Psoas muscle (tissue), 8 donors: ENCODE measurements around the gene LMF1. TPM values are rescaled to one million over a fixed set of nuclear protein-coding genes. Genes with fewer than 3 reads are reported as not detected.

Experiments
- ATAC-seq, 4 donors: fragments of 200-7000 bp; cut with Tn5 transposase; one replicate each; pipeline ENCODE4 v1.9.1; 2020; ENCODE audit warnings: moderate library complexity in 3 of 4, mild to moderate bottlenecking in 2 of 4
- DNase-seq, 2 donors: peaks; one replicate each; pipeline ENCODE4 v3.0.0-alpha.2; 2020
- H3K27ac ChIP-seq: fragments of 200-600 bp; one replicate; pipeline ENCODE4 v1.8.0; 2022
- H3K27me3 ChIP-seq, 3 donors: fragments of 200-600 bp in 1 of 3; one replicate each; pipeline versions ENCODE4 v1.6.1 to v1.8.0; 2013 to 2022; ENCODE audit warnings: low read length in 2 of 3, mild to moderate bottlenecking in 2 of 3, moderate library complexity in 1 of 3; ENCODE audit not compliant: insufficient read depth in 3 of 3
- H3K36me3 ChIP-seq, 2 donors: fragments of 200-600 bp in 1 of 2; one replicate each; pipeline versions ENCODE4 v1.6.1 to v1.8.0; 2013 to 2022; ENCODE audit warnings: low read depth in 1 of 2, mild to moderate bottlenecking in 1 of 2, moderate library complexity in 1 of 2; ENCODE audit not compliant: insufficient read depth in 1 of 2
- H3K4me1 ChIP-seq: fragments of 200-600 bp; one replicate; pipeline ENCODE4 v1.8.0; 2022
- H3K4me3 ChIP-seq: fragments of 200-600 bp; one replicate; pipeline ENCODE4 v1.8.0; 2022; ENCODE audit warnings: mild to moderate bottlenecking
- H3K9me3 ChIP-seq: fragments of 200-600 bp; one replicate; pipeline ENCODE4 v1.8.0; 2022
- WGBS, 3 donors: extraction: QIAGEN DNeasy Blood & Tissue Kit; methylation state at CpG; one replicate each; pipeline versions ENCODE4 v1.1.6 to v1.1.7; 2013; 5-methylcytosine and 5-hydroxymethylcytosine counted together
- intact Hi-C, 2 donors: fragments of 100-400 bp; cut with DNase I; formaldehyde crosslinking; loops; one replicate each; pipeline versions ENCODE4 v1.11.0 to v1.14.2; 2022
- polyA plus RNA-seq, 3 donors: library from polyadenylated mRNA; stranded (reverse); fragments of 200-250 nt; gene quantifications; one replicate each; pipeline ENCODE4 v1.2.3, GENCODE V29; 2013
- total RNA-seq, 4 donors: library from RNA; stranded (reverse); fragmentation: NEBNext Ultra II Directional in 2 of 4; extraction: Animal tissue kit (Norgen Biotek cat#: 25700) in 2 of 4; gene quantifications; one replicate each; pipeline versions ENCODE4 v1.2.1 to v1.2.4, GENCODE V29; 2021 to 2023
- TF ChIP-seq, protein P1 (sequence below): fragments of 200-600 bp; IDR thresholded peaks from one replicate; pipeline ENCODE4 v1.8.0; 2022; ENCODE audit warnings: antibody characterized with exemption
- donor health status: healthy with polysubstance abuse.
- donor health status: DM: no; HTN: no; CAD: no; lungs with moderate emphysema.
- donor health status: Bipolar disorder and iron deficiency.
- donor health status: healthy.
- donor health status: DM: yes; HTN: yes; CAD: no.
- donor health status: DM: no; HTN: no; CAD: no.
- donor health status: DM: no; HTN: no; CAD: no.
- donor health status: DM: yes; HTN: yes; CAD: no.

Gene LMF1
- total and polyA plus RNA-seq, 7 donors: 1.9 to 9.0 (median 4.0) TPM

GRCh38 chr16:930076-930475 is 40.7 kb downstream of the LMF1 start:
- H3K4me3 ChIP-seq: no peak overlapping the region
- no peaks in the 10 kb centered on the region for H3K4me1 ChIP-seq
- H3K9me3 ChIP-seq: no peaks in the 10 kb centered on the region
- intact Hi-C loops: no loop called here
- H3K27ac ChIP-seq: no peak overlapping the region
- no peak for ATAC-seq
- DNase-seq: peak in 1 of 2 donors; percentile 23
- H3K36me3 ChIP-seq: peaks cover 0 to 36% of the 10 kb centered on the region in 2 donors
- H3K27me3 ChIP-seq: no peaks in the 10 kb centered on the region
- WGBS, 3 donors: 82 to 93% (median 93%) methylated on average over 17 to 20 of the region's 20 CpGs
- TF ChIP-seq, protein P1, sequence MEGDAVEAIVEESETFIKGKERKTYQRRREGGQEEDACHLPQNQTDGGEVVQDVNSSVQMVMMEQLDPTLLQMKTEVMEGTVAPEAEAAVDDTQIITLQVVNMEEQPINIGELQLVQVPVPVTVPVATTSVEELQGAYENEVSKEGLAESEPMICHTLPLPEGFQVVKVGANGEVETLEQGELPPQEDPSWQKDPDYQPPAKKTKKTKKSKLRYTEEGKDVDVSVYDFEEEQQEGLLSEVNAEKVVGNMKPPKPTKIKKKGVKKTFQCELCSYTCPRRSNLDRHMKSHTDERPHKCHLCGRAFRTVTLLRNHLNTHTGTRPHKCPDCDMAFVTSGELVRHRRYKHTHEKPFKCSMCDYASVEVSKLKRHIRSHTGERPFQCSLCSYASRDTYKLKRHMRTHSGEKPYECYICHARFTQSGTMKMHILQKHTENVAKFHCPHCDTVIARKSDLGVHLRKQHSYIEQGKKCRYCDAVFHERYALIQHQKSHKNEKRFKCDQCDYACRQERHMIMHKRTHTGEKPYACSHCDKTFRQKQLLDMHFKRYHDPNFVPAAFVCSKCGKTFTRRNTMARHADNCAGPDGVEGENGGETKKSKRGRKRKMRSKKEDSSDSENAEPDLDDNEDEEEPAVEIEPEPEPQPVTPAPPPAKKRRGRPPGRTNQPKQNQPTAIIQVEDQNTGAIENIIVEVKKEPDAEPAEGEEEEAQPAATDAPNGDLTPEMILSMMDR: no peak

DNA sequence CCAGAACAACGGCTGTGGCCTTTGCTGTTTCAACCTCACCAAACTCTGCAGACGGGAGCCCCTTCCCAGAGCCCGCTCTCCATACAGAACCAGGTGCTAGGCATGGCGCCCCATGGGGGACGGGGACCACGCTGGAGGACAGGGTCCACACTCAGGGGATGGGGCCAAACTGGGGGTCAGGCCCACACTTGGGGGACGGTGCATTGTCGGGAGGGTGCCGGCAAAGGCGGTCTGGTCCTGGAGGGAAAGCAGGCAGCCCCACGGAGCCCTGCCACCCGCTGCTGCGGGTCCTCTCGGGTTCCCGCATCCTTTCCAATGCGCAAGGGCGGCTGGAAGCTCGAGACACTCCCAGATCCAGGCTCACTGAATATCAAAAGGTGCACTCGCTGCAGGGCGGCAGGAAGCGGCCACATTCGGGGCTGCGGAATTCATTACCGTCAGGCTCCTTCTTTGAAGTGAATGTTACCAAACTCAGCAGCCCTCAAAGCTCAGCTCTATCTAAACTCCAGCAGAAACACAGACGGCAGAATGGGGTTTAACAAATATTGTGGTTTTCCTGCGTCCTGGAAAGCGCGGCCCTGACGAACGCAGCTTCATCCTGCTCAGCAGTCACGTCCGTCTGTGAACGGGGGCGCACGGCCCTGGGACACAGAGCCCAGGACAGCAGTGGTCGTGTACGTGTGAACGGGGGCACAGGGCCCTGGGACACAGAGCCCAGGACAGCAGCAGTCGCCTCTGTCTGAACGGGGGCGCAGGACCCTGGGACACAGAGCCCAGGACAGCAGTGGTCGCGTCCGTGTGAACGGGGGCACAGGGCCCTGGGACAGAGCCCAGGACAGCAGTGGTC is 41.3 kb downstream of the LMF1 start:
- no peaks in the 10 kb centered on the region for H3K4me1 ChIP-seq
- no peaks in the 10 kb centered on the region for H3K27me3 ChIP-seq
- H3K9me3 ChIP-seq: no peaks in the 10 kb centered on the region
- DNase-seq (peak in 1 of 2 donors; percentile 54), ATAC-seq (no peak)
- intact Hi-C loops: no loop called here
- WGBS, 3 donors: 89 to 92% (median 89%) methylated on average over 44 to 45 of the region's 45 CpGs
- TF ChIP-seq, protein P1: no peak
- no peak overlapping the region for H3K4me3 ChIP-seq
- H3K36me3 ChIP-seq: peaks cover 0 to 36% of the 10 kb centered on the region in 2 donors
- no peak overlapping the region for H3K27ac ChIP-seq

DNA sequence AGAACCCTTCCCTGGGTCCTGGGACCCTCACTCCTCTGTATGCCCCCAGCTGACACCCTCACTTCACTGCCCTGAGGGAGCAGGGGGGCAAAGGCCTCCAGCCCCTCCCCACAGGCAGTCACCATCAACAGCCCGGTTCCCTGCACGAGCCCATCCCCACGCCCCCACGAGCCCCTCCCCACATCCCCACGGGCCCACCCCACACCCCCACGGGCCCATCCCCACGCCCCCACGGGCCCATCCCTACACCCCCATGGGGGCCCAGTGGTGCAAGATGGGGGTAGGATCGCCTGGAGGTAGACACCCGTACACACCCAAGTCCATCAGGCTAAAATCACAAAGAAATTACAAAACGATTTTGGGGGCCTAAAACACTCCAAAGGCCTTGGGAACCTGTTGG is 42.3 kb downstream of the LMF1 start:
- Histone ChIP-seq H3K4me3 (no peak overlapping the region), H3K4me1 (no peaks in the 10 kb centered on the region), H3K27me3 (no peaks in the 10 kb centered on the region), H3K9me3 (no peaks in the 10 kb centered on the region), H3K27ac (no peak overlapping the region), H3K36me3 (peaks cover 0 to 29% of the 10 kb centered on the region in 2 donors)
- intact Hi-C loops: no loop called here
- ATAC-seq (no peak), DNase-seq (peak in 1 of 2 donors; percentile 18)
- TF ChIP-seq, protein P1: no peak
- WGBS, 3 donors: 76 to 91% (median 81%) methylated on average over 9 to 11 of the region's 11 CpGs

GRCh38 chr16:927931-928330 is 42.9 kb downstream of the LMF1 start:
- Histone ChIP-seq H3K27ac (no peak overlapping the region), H3K27me3 (no peaks in the 10 kb centered on the region), H3K4me3 (no peak overlapping the region), H3K4me1 (no peaks in the 10 kb centered on the region), H3K36me3 (peaks cover 0 to 26% of the 10 kb centered on the region in 2 donors), H3K9me3 (no peaks in the 10 kb centered on the region)
- ATAC-seq (no peak), DNase-seq (peak in 1 of 2 donors; percentile 45)
- 94 to 95% (median 94%) methylated on average over 18 of the region's 18 CpGs for WGBS, 3 donors
- intact Hi-C loops: no loop called here
- TF ChIP-seq, protein P1: no peak
